OCI-LY7 (cell line): ENCODE data around the gene ARHGAP23. TPM values are rescaled to one million over a fixed set of nuclear protein-coding genes. Genes with fewer than 3 reads are reported as not detected.

Source experiments
- BruUV-seq: library from RNA; stranded (reverse); fragments of 400-500 nt; replicated peaks from 2 replicates; lab custom pipeline; 2021; lab: Mats Ljungman, UMichigan
- CTCF ChIA-PET: fragments of 300-600 bp; sonication (Branson Sonifier 250); formaldehyde crosslinking; loops from one replicate; lab custom pipeline; 2022; ENCODE audit warnings: antibody characterized with exemption; ENCODE audit not compliant: unreplicated experiment; lab: Charles Lee
- POLR2A ChIA-PET: fragments of 300-600 bp; sonication (Branson Sonifier 250); formaldehyde crosslinking; loops from one replicate; lab custom pipeline; 2022; ENCODE audit warnings: antibody characterized with exemption; lab: Charles Lee
- DNase-seq: peaks from one replicate; pipeline ENCODE4 v3.0.0-alpha.2; 2015; ENCODE audit warnings: low spot score
- H2AFZ ChIP-seq: fragments of 200-600 bp; sonication (generic), shearing (Covaris generic); 2 replicates; pipeline ENCODE4 v1.6.1; 2014; ENCODE audit warnings: mild to moderate bottlenecking, antibody characterized with exemption, low read length, moderate library complexity
- H3K27ac ChIP-seq: fragments of 200-600 bp; sonication (generic); 2 replicates; pipeline ENCODE4 v1.5.1; 2014; ENCODE audit warnings: mixed run types, low read depth, mild to moderate bottlenecking, moderate library complexity, low read length, inconsistent platforms; ENCODE audit not compliant: poor library complexity, severe bottlenecking
- H3K36me3 ChIP-seq: fragments of 200-600 bp; sonication (generic); 2 replicates; pipeline ENCODE4 v1.6.1; 2014; ENCODE audit warnings: mild to moderate bottlenecking, antibody characterized with exemption, low read length, moderate library complexity, mixed read lengths; ENCODE audit not compliant: insufficient read depth
- H3K4me1 ChIP-seq: fragments of 200-600 bp; sonication (generic); 2 replicates; pipeline ENCODE4 v1.5.1; 2014; ENCODE audit warnings: mild to moderate bottlenecking, low read length; ENCODE audit not compliant: insufficient read depth, poor library complexity, severe bottlenecking
- H3K4me2 ChIP-seq: fragments of 200-600 bp; sonication (generic); 2 replicates; pipeline ENCODE4 v1.6.1; 2014; ENCODE audit warnings: mild to moderate bottlenecking, low read length
- H3K4me3 ChIP-seq: fragments of 200-600 bp; sonication (generic); 2 replicates; pipeline ENCODE4 v1.5.1; 2014; ENCODE audit warnings: mild to moderate bottlenecking, low read depth, low read length; ENCODE audit not compliant: poor library complexity, severe bottlenecking
- H3K79me2 ChIP-seq: fragments of 200-600 bp; sonication (generic); 2 replicates; pipeline ENCODE4 v1.6.1; 2016; ENCODE audit warnings: low read depth, mild to moderate bottlenecking, low read length, moderate library complexity, mixed read lengths; ENCODE audit not compliant: insufficient read depth
- H3K9me2 ChIP-seq: fragments of 200-600 bp; sonication (generic); 2 replicates; pipeline ENCODE4 v1.6.1; 2016; ENCODE audit warnings: mild to moderate bottlenecking, low read length, mixed read lengths; ENCODE audit not compliant: insufficient read depth
- H3K9me3 ChIP-seq: fragments of 200-600 bp; sonication (generic); 2 replicates; pipeline ENCODE4 v1.6.1; 2014; ENCODE audit warnings: mild to moderate bottlenecking, mixed run types, low read length, mixed read lengths
- H4K20me1 ChIP-seq: fragments of 200-600 bp; sonication (generic); 2 replicates; pipeline ENCODE4 v1.6.1; 2014; ENCODE audit warnings: mild to moderate bottlenecking, antibody characterized with exemption, low read length, moderate library complexity, mixed read lengths; ENCODE audit not compliant: insufficient read depth
- CTCF ChIP-seq: fragments of 200-600 bp; sonication (generic); conservative IDR thresholded peaks from 2 replicates; pipeline ENCODE4 v1.5.1; 2014; ENCODE audit warnings: mild to moderate bottlenecking, antibody characterized with exemption, low read length, moderate library complexity, mixed read lengths
- EZH2phosphoT487 ChIP-seq: fragments of 200-600 bp; sonication (generic); IDR thresholded peaks from 2 replicates; pipeline ENCODE4 v1.6.1; 2018; ENCODE audit warnings: low read depth, borderline replicate concordance, mild to moderate bottlenecking, mixed run types, antibody characterized with exemption, low read length, moderate library complexity, mixed read lengths
- intact Hi-C: fragments of 100-400 bp; cut with micrococcal nuclease; formaldehyde crosslinking; loops from one replicate; pipeline ENCODE4 v1.10.0; 2022; ENCODE audit not compliant: unreplicated experiment
- total RNA-seq, 2 experiments: library from RNA; depleted of rRNA in 1 of 2; stranded (reverse); fragments of >200 nt in 1 of 2; shearing (Covaris generic) in 1 of 2; gene quantifications; 2 replicates each; pipeline ENCODE4 v1.2.3, GENCODE V29; 2014 to 2022

The ARHGAP23 gene
- total RNA-seq, 2 experiments from 2014 or later: 16.3 to 18.6 TPM

- DNase-seq: no peak
- CTCF ChIA-PET: no interaction called here
- no peaks in the 10 kb centered on the region for H3K79me2 ChIP-seq
- no peaks in the 10 kb centered on the region for H3K9me2 ChIP-seq
- H2AFZ ChIP-seq: no peak overlapping the region
- H3K9me3 ChIP-seq: no peaks in the 10 kb centered on the region
- no peak overlapping the region for H3K4me3 ChIP-seq
- no peak overlapping the region for H3K27ac ChIP-seq
- POLR2A ChIA-PET: no interaction called here
- no peaks in the 10 kb centered on the region for H3K36me3 ChIP-seq
- TF ChIP-seq EZH2phosphoT487: no peak
- TF ChIP-seq CTCF: no peak
- H3K4me1 ChIP-seq: no peaks in the 10 kb centered on the region
- H4K20me1 ChIP-seq: no peaks in the 10 kb centered on the region
- no peak overlapping the region for H3K4me2 ChIP-seq
- BruUV-seq: no TSS peak
- intact Hi-C loops: no loop called here
Measured at GRCh38 chr17:38463451-38463858, 35.2 kb downstream of the ARHGAP23 start.

GRCh38 chr17:38464251-38464722 is 36.0 kb downstream of the ARHGAP23 start:
- no peak for TF ChIP-seq EZH2phosphoT487
- TF ChIP-seq CTCF: no peak
- H3K4me1 ChIP-seq: no peaks in the 10 kb centered on the region
- no peak overlapping the region for H3K4me3 ChIP-seq
- H3K9me2 ChIP-seq: no peaks in the 10 kb centered on the region
- BruUV-seq: no TSS peak
- ChIA-PET CTCF (no interaction called here), POLR2A (no interaction called here)
- no peaks in the 10 kb centered on the region for H3K9me3 ChIP-seq
- H3K36me3 ChIP-seq: no peaks in the 10 kb centered on the region
- intact Hi-C loops: no loop called here
- no peaks in the 10 kb centered on the region for H4K20me1 ChIP-seq
- no peak overlapping the region for H3K4me2 ChIP-seq
- no peaks in the 10 kb centered on the region for H3K79me2 ChIP-seq
- DNase-seq: no peak
- H3K27ac ChIP-seq: no peak overlapping the region
- no peak overlapping the region for H2AFZ ChIP-seq

- CTCF ChIA-PET: no interaction called here
- POLR2A ChIA-PET: no interaction called here
- Histone ChIP-seq H3K9me3 (no peaks in the 10 kb centered on the region), H4K20me1 (no peaks in the 10 kb centered on the region), H3K27ac (no peak overlapping the region), H3K36me3 (no peaks in the 10 kb centered on the region), H2AFZ (no peak overlapping the region), H3K4me1 (no peaks in the 10 kb centered on the region), H3K4me3 (no peak overlapping the region), H3K9me2 (no peaks in the 10 kb centered on the region), H3K79me2 (no peaks in the 10 kb centered on the region), H3K4me2 (no peak overlapping the region)
- intact Hi-C loops: no loop called here
- TF ChIP-seq EZH2phosphoT487: no peak
- TF ChIP-seq CTCF: no peak
- no TSS peak for BruUV-seq
- DNase-seq: no peak
Measured at GRCh38 chr17:38464723-38465390, 36.6 kb downstream of the ARHGAP23 start.
